Astrocyte (in vitro differentiated cells and primary cell): ENCODE data around the gene PDLIM7. TPM values are rescaled to one million over a fixed set of nuclear protein-coding genes. Genes with fewer than 3 reads are reported as not detected.

ENCODE experiments used
- DNase-seq: peaks from one replicate; pipeline ENCODE4 v3.0.0-alpha.2; 2010; ENCODE audit warnings: low read depth
- FAIRE-seq: peaks from 2 replicates; lab custom pipeline; 2011; peaks lifted over from hg19 to GRCh38; lab: Jason Lieb, UNC
- H2AFZ ChIP-seq: 2 replicates; pipeline ENCODE4 v1.6.0; 2012; ENCODE audit warnings: low read depth, low read length, inconsistent platforms
- H3K27ac ChIP-seq: 2 replicates; pipeline ENCODE4 v1.5.1; 2011; ENCODE audit warnings: low read depth, low read length, inconsistent platforms
- H3K27me3 ChIP-seq: 2 replicates; pipeline ENCODE4 v1.6.0; 2011; ENCODE audit warnings: low read length, inconsistent platforms; ENCODE audit not compliant: insufficient read depth
- H3K36me3 ChIP-seq: 2 replicates; pipeline ENCODE4 v1.5.1; 2011; ENCODE audit warnings: low read length, inconsistent platforms; ENCODE audit not compliant: insufficient read depth
- H3K4me1 ChIP-seq: 2 replicates; pipeline ENCODE4 v1.5.1; 2011; ENCODE audit warnings: low read length, inconsistent platforms; ENCODE audit not compliant: insufficient read depth
- H3K4me2 ChIP-seq: 2 replicates; pipeline ENCODE4 v1.6.0; 2012; ENCODE audit warnings: low read length, inconsistent platforms
- H3K4me3 ChIP-seq: 2 replicates; pipeline ENCODE4 v1.5.1; 2011; ENCODE audit warnings: low read depth, mild to moderate bottlenecking, low read length, inconsistent platforms; ENCODE audit not compliant: insufficient read depth
- H3K79me2 ChIP-seq: 2 replicates; pipeline ENCODE4 v1.6.0; 2012; ENCODE audit warnings: mild to moderate bottlenecking, low read length, inconsistent platforms; ENCODE audit not compliant: insufficient read depth
- H3K9ac ChIP-seq: 2 replicates; pipeline ENCODE4 v1.6.0; 2012; ENCODE audit warnings: mild to moderate bottlenecking, low read length, inconsistent platforms
- H3K9me3 ChIP-seq: 2 replicates; pipeline ENCODE4 v1.5.1; 2012; ENCODE audit warnings: low read depth, mild to moderate bottlenecking, low read length, inconsistent platforms; ENCODE audit not compliant: insufficient read depth
- H4K20me1 ChIP-seq: 2 replicates; pipeline ENCODE4 v1.6.0; 2012; ENCODE audit warnings: low read length, inconsistent platforms; ENCODE audit not compliant: insufficient read depth
- H3K27ac Mint-ChIP-seq: one replicate; pipeline ENCODE4 v1.8.0; 2021; ENCODE audit warnings: mild to moderate bottlenecking, mixed read lengths; ENCODE audit not compliant: unreplicated experiment
- H3K27me3 Mint-ChIP-seq: one replicate; pipeline ENCODE4 v1.8.0; 2021; ENCODE audit warnings: low read depth, mixed read lengths; ENCODE audit not compliant: unreplicated experiment
- H3K36me3 Mint-ChIP-seq: one replicate; pipeline ENCODE4 v1.8.0; 2021; ENCODE audit warnings: low read depth, mixed read lengths; ENCODE audit not compliant: unreplicated experiment
- H3K4me1 Mint-ChIP-seq: one replicate; pipeline ENCODE4 v1.8.0; 2021; ENCODE audit warnings: low read depth, mixed read lengths; ENCODE audit not compliant: unreplicated experiment
- H3K4me3 Mint-ChIP-seq: one replicate; pipeline ENCODE4 v1.8.0; 2021; ENCODE audit warnings: mild to moderate bottlenecking, moderate library complexity, mixed read lengths; ENCODE audit not compliant: unreplicated experiment
- H3K9me3 Mint-ChIP-seq: one replicate; pipeline ENCODE4 v1.8.0; 2021; ENCODE audit warnings: mild to moderate bottlenecking, mixed read lengths; ENCODE audit not compliant: unreplicated experiment
- CTCF ChIP-seq: IDR thresholded peaks from 2 replicates; pipeline ENCODE4 v1.5.1; 2011; ENCODE audit warnings: low read depth, mild to moderate bottlenecking, inconsistent platforms, low read length, moderate library complexity; ENCODE audit not compliant: insufficient read depth
- EZH2 ChIP-seq: IDR thresholded peaks from 2 replicates; pipeline ENCODE4 v1.6.1; 2012; ENCODE audit warnings: mild to moderate bottlenecking, low read length, inconsistent platforms; ENCODE audit not compliant: insufficient read depth
- total RNA-seq: library from RNA; stranded (reverse); gene quantifications from 2 replicates; pipeline ENCODE4 v1.2.1, GENCODE V29; 2021

The PDLIM7 gene
- total RNA-seq, 1 donor from 2014 or later, result 590 TPM

GRCh38 chr5:177465044-177465443, 32.4 kb downstream of the PDLIM7 start:
- Mint-ChIP-seq H3K4me3 (no peak overlapping the region), H3K27me3 (no peaks in the 10 kb centered on the region), H3K9me3 (no peaks in the 10 kb centered on the region), H3K4me1 (peaks cover 18% of the 10 kb centered on the region), H3K36me3 (peaks cover 31% of the 10 kb centered on the region), H3K27ac (no peak overlapping the region)
- Histone ChIP-seq H3K4me3 (no peak overlapping the region), H3K27me3 (no peaks in the 10 kb centered on the region), H3K4me2 (no peak overlapping the region), H4K20me1 (peaks cover 85% of the 10 kb centered on the region), H3K79me2 (peaks cover 70% of the 10 kb centered on the region), H3K36me3 (peaks cover 41% of the 10 kb centered on the region), H2AFZ (no peak overlapping the region), H3K9ac (no peak overlapping the region), H3K4me1 (peaks cover 25% of the 10 kb centered on the region), H3K9me3 (no peaks in the 10 kb centered on the region), H3K27ac (no peak overlapping the region)
- TF ChIP-seq CTCF, result no peak
- TF ChIP-seq EZH2, result no peak
- DNase-seq (no peak), FAIRE-seq (no peak)

GRCh38 chr5:177462021-177462670, 35.3 kb downstream of the PDLIM7 start:
- H3K4me3 ChIP-seq, result no peak overlapping the region
- H3K4me3 Mint-ChIP-seq, result no peak overlapping the region
- H2AFZ ChIP-seq, result no peak overlapping the region
- DNase-seq (no peak), FAIRE-seq (no peak)
- H3K9me3 Mint-ChIP-seq, result no peaks in the 10 kb centered on the region
- no peaks in the 10 kb centered on the region for H3K9me3 ChIP-seq
- TF ChIP-seq CTCF, result no peak
- no peak for TF ChIP-seq EZH2
- peaks cover 14% of the 10 kb centered on the region for H3K4me1 ChIP-seq
- no peak overlapping the region for H3K9ac ChIP-seq
- no peak overlapping the region for H3K27ac Mint-ChIP-seq
- H3K4me2 ChIP-seq, result no peak overlapping the region
- H3K27me3 ChIP-seq, result no peaks in the 10 kb centered on the region
- H3K27me3 Mint-ChIP-seq, result no peaks in the 10 kb centered on the region
- peaks cover 84% of the 10 kb centered on the region for H4K20me1 ChIP-seq
- H3K27ac ChIP-seq, result peak overlapping the region; percentile 5
- H3K4me1 Mint-ChIP-seq, result peaks cover 5% of the 10 kb centered on the region
- peaks cover 24% of the 10 kb centered on the region for H3K36me3 Mint-ChIP-seq
- H3K36me3 ChIP-seq, result peaks cover 38% of the 10 kb centered on the region
- H3K79me2 ChIP-seq, result peaks cover 49% of the 10 kb centered on the region

GRCh38 chr5:177459819-177460628, 37.4 kb downstream of the PDLIM7 start:
- Mint-ChIP-seq H3K36me3 (peaks cover 18% of the 10 kb centered on the region), H3K27ac (no peak overlapping the region), H3K9me3 (no peaks in the 10 kb centered on the region), H3K4me3 (no peak overlapping the region), H3K27me3 (no peaks in the 10 kb centered on the region), H3K4me1 (peaks cover 10% of the 10 kb centered on the region)
- Histone ChIP-seq H3K79me2 (peaks cover 28% of the 10 kb centered on the region), H3K27ac (no peak overlapping the region), H3K27me3 (no peaks in the 10 kb centered on the region), H3K4me2 (no peak overlapping the region), H3K4me1 (peaks cover 28% of the 10 kb centered on the region), H3K4me3 (no peak overlapping the region), H3K36me3 (peaks cover 24% of the 10 kb centered on the region), H2AFZ (no peak overlapping the region), H4K20me1 (peaks cover 78% of the 10 kb centered on the region), H3K9me3 (no peaks in the 10 kb centered on the region), H3K9ac (no peak overlapping the region)
- no peak for TF ChIP-seq EZH2
- TF ChIP-seq CTCF, result no peak
- FAIRE-seq (no peak), DNase-seq (no peak)
